B cell (primary cell): Measurements from ENCODE around the gene CD72.

Source experiments
- CTCF ChIP-seq: fragments of 200-600 bp; IDR thresholded peaks from one replicate; pipeline ENCODE4 v1.8.0; 2022; ENCODE audit warnings: antibody characterized with exemption, mild to moderate bottlenecking
- EZH2 ChIP-seq: IDR thresholded peaks from 2 replicates; pipeline ENCODE4 v1.6.1; 2012; ENCODE audit warnings: borderline replicate concordance, low read depth, mild to moderate bottlenecking, moderate library complexity, low read length; ENCODE audit not compliant: insufficient read depth, poor library complexity, severe bottlenecking

- TF ChIP-seq CTCF, result no peak
- TF ChIP-seq EZH2, result no peak
Measured at GRCh38 chr9:35646153-35646532, 27.9 kb upstream of the CD72 start.
